ENCODE measurements around the gene TRIM33. TPM values are rescaled to one million over a fixed set of nuclear protein-coding genes. Genes with fewer than 3 reads are reported as not detected.

The TRIM33 gene
- total and polyA plus RNA-seq, 2 of the 8 experiments (the other 6 are each of a cell fraction or from before 2014, with no cell fraction given): 17.1 to 52.3 TPM

DNA sequence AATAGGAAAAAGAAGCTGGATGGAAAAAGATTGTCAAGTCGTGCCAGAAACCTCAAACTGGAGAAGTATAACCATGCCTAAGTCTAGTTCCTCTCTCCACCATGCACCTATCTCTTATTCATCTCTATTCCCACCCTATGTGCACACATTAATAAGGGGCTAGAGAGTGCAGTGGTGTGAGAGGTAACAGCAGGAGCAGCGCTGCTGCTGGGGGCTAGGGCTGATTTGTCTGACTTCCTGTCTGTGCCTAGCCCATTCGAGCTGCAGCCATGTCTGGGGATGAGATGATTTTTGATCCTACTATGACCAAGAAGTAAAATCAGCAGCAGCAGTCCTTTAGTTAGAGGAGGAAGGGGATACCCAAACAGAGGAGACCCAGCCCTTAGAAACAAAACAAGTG, 43.0 kb downstream of the TRIM33 start:
- Histone ChIP-seq H2BK15ac (ENCODE audit: low read length) (no peak overlapping the region), H4K8ac (ENCODE audit: extremely low read depth, insufficient read depth, low read length) (no peak overlapping the region), H3K4me2 (ENCODE audit: insufficient read depth in 1 of 2, low read depth in 2 of 2, low read length in 2 of 2) (no peak overlapping the region), H3K18ac (ENCODE audit: extremely low read depth, low read length) (no peak overlapping the region), H2BK120ac (replicated peaks; ENCODE audit: low read depth, low read length) (no peak overlapping the region), H2AK5ac (ENCODE audit: low read depth, low read length) (no peak overlapping the region), H3K9me3 (ENCODE audit: insufficient read depth in 2 of 2, low read depth in 1 of 2, low read length in 1 of 2) (no peaks in the 10 kb centered on the region), H4K91ac (replicated peaks; ENCODE audit: insufficient read length, low read length) (no peak overlapping the region), H3K79me2 (ENCODE audit: control insufficient read depth in 1 of 2, insufficient read depth in 2 of 2, low read length in 2 of 2) (peaks cover 2 to 95% of the 10 kb centered on the region in 2 experiments; a peak in 3 of 4 replicates), H2BK5ac (ENCODE audit: low read depth, low read length) (no peak overlapping the region), H3K9ac (replicated peaks in 1 of 4; ENCODE audit: extremely low read depth in 1 of 4, low read depth in 3 of 4, low read length in 3 of 4) (no peak overlapping the region), H3K23ac (ENCODE audit: insufficient read length) (no peak overlapping the region), H3K4me1 (replicated peaks in 1 of 4; ENCODE audit: control insufficient read depth in 3 of 4, insufficient read depth in 4 of 4, low read length in 3 of 4) (peaks cover 0 to 10% (median 3%) of the 10 kb centered on the region in 4 experiments; a peak in 2 of 7 replicates), H2BK12ac (ENCODE audit: low read depth, low read length) (no peak overlapping the region), H3K56ac (replicated peaks; ENCODE audit: insufficient read length, low read depth, low read length) (no peak overlapping the region), H4K5ac (ENCODE audit: insufficient read length, low read depth, low read length) (no peak overlapping the region), H2BK20ac (ENCODE audit: low read length) (no peak overlapping the region), H3K27me3 (replicated peaks in 1 of 4; ENCODE audit: control insufficient read depth in 3 of 4, extremely low read depth in 1 of 4, insufficient read depth in 3 of 4, low read length in 3 of 4) (no peaks in the 10 kb centered on the region), H3K23me2 (ENCODE audit: low read depth, low read length) (no peaks in the 10 kb centered on the region), H3K36me3 (ENCODE audit: control insufficient read depth in 2 of 4, insufficient read depth in 4 of 4, low read length in 3 of 4) (peaks cover 0 to 3% (median 0%) of the 10 kb centered on the region in 4 experiments; a peak in 1 of 8 replicates), H3K4me3 (ENCODE audit: extremely low read depth in 1 of 4, insufficient read depth in 2 of 4, low read depth in 3 of 4, low read length in 4 of 4) (no peak overlapping the region), H3K27ac (ENCODE audit: low read depth, low read length) (no peak overlapping the region), H3K14ac (ENCODE audit: insufficient read length) (no peak overlapping the region), H2AFZ (ENCODE audit: low read length) (no peak overlapping the region), H3K79me1 (ENCODE audit: low read depth, low read length) (peaks cover 7% of the 10 kb centered on the region), H4K20me1 (replicated peaks in 1 of 2; ENCODE audit: control insufficient read depth in 1 of 2, insufficient read depth in 2 of 2, low read length in 2 of 2) (peaks cover 4 to 17% of the 10 kb centered on the region in 2 experiments), H3K4ac (replicated peaks; ENCODE audit: insufficient read length, low read depth, low read length) (no peak overlapping the region)
- DNase-seq (ENCODE audit: low read depth in 1 of 2, low spot score in 2 of 2) (no peak), FAIRE-seq (no peak)
- CTCF ChIA-PET (ENCODE audit: partially characterized antibody): interaction anchor here (1.2 to 1.4 kb wide), 2 partner anchors 10 to 35 kb away, joined by 3 to 4 read pairs; no protein-coding TSS in a partner anchor
- POLR2A ChIA-PET (ENCODE audit: partially characterized antibody): interaction anchor here (0.7 to 1.4 kb wide), 4 partner anchors 10 to 43 kb away, joined by 3 to 4 read pairs (median 4); partner anchors contain the start of gene TRIM33
- WGBS, 2 experiments (ENCODE audit: extremely low coverage in 1 of 2, insufficient coverage in 1 of 2, insufficient read length in 1 of 2, insufficient replicate concordance in 2 of 2, low coverage in 1 of 2, low lambda C conversion rate in 2 of 2, missing lambda C conversion rate in 1 of 2): 72% methylated on average over 3 of the region's 3 CpGs; no CpG with 5 or more reads in 1 of the 2 experiments
- TF ChIP-seq HDAC2 (IDR thresholded peaks at IDR 0.05; ENCODE audit: borderline replicate concordance in 1 of 2, low read depth in 2 of 2, low read length in 2 of 2): no peak
- TF ChIP-seq CTBP2 (IDR thresholded peaks at IDR 0.05; ENCODE audit: borderline replicate concordance, insufficient read depth, insufficient read length, low read length): no peak
- no peak for TF ChIP-seq TAF1 (IDR thresholded peaks at IDR 0.05; ENCODE audit: low read depth, low read length)
- no peak for TF ChIP-seq EP300 (IDR thresholded peaks at IDR 0.05; ENCODE audit: borderline replicate concordance in 1 of 2, low read depth in 2 of 2, low read length in 2 of 2)
